ENCODE measurements around the gene CSRNP3. TPM values are rescaled to one million over a fixed set of nuclear protein-coding genes. Genes with fewer than 3 reads are reported as not detected.
A peak's percentile ranks its signal among the peaks of the same experiment; 100 is the strongest.

The CSRNP3 gene, protein sequence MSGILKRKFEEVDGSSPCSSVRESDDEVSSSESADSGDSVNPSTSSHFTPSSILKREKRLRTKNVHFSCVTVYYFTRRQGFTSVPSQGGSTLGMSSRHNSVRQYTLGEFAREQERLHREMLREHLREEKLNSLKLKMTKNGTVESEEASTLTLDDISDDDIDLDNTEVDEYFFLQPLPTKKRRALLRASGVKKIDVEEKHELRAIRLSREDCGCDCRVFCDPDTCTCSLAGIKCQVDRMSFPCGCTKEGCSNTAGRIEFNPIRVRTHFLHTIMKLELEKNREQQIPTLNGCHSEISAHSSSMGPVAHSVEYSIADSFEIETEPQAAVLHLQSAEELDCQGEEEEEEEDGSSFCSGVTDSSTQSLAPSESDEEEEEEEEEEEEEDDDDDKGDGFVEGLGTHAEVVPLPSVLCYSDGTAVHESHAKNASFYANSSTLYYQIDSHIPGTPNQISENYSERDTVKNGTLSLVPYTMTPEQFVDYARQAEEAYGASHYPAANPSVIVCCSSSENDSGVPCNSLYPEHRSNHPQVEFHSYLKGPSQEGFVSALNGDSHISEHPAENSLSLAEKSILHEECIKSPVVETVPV
- 10 to 100 TPM in 1 of 2 donors, 1 to 10 TPM in 1; 8.3 to 16.1 TPM for total RNA-seq
- 16.9 TPM for polyA plus RNA-seq (2013, experiment 1 of 2)
- 16.3 TPM for polyA plus RNA-seq (2013, experiment 2 of 2)
- long read RNA-seq, experiment 1, partial matches to known transcripts, result 1 of 3 reads
- long read RNA-seq, experiment 1, other reads (novel, unspliced or antisense), result 2 of 3 reads
- long read RNA-seq, experiment 2, partial matches to known transcripts, result 1 of 10 reads
- long read RNA-seq, experiment 2, other reads (novel, unspliced or antisense), result 7 of 10 reads
- long read RNA-seq, experiment 3, transcript CSRNP3-205 (7 exons, 1,688 nt), result major isoform, 13 of 25 reads
- long read RNA-seq, experiment 3, partial matches to known transcripts, result 5 of 25 reads
- long read RNA-seq, experiment 3, other reads (novel, unspliced or antisense), result 6 of 25 reads
- long read RNA-seq, experiment 4, partial matches to known transcripts, result 1 of 3 reads
- long read RNA-seq, experiment 4, other reads (novel, unspliced or antisense), result 2 of 3 reads

DNA sequence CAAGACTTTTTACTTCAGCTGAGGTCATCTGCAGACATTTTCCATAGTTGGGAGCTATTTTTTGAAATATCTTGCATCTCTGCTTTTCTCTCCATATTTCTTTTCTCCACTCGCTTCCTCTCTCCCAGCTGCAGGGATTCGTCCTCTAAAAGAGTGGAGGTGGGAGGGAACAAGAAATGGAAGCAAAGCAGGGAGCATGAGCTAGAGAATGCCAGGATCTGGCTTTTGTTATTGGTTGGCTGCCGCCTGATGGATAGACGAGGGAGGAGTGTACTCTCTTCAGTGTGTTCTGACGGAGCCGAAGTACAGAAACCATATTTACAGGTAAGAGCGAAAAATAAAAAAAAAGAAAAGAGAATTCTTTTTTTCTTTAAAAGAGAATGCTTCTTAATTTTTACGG lies at the start of gene CSRNP3:
Gene CSRNP3 (plus strand): TSS at position 282 of the 400 bp plus-strand sequence. CDS start 125,368 bp downstream, outside the sequence.
- Histone ChIP-seq H3K36me3 (ENCODE audit: control insufficient read depth, insufficient read depth, low read length) (no peaks in the 10 kb centered on the region), H3K9me3 (ENCODE audit: control insufficient read depth, low read length) (no peaks in the 10 kb centered on the region), H3K4me3 (ENCODE audit: low read length) (peak within 1 kb of the TSS; percentile 86), H3K4me1 (ENCODE audit: control insufficient read depth, insufficient read depth, low read length) (no peaks in the 10 kb centered on the region), H3K27me3 (ENCODE audit: control insufficient read depth, insufficient read depth, low read length, poor library complexity, severe bottlenecking) (no peaks in the 10 kb centered on the region), H3K27ac (ENCODE audit: low read depth, low read length) (no peak within 1 kb of the TSS), H3K9ac (ENCODE audit: extremely low read depth, low read length, poor library complexity, severe bottlenecking) (peak within 1 kb of the TSS; percentile 43)
- peak; percentile 88 for DNase-seq
- Mint-ChIP-seq H3K27ac (peak within 1 kb of the TSS; percentile 83), H3K9me3 (no peaks in the 10 kb centered on the region), H3K4me1 (peaks cover 16% of the 10 kb centered on the region), H3K4me3 (peak within 1 kb of the TSS; percentile 70), H3K36me3 (ENCODE audit: low read depth) (no peaks in the 10 kb centered on the region), H3K27me3 (ENCODE audit: insufficient read depth) (no peaks in the 10 kb centered on the region)
- WGBS, 2 experiments (ENCODE audit: insufficient coverage in 1 of 2, insufficient read length in 1 of 2), result 0 to 3% methylated on average over 6 to 8 of the region's 8 CpGs
- TF ChIP-seq CTCF (conservative IDR thresholded peaks at IDR 0.05), result no peak

DNA sequence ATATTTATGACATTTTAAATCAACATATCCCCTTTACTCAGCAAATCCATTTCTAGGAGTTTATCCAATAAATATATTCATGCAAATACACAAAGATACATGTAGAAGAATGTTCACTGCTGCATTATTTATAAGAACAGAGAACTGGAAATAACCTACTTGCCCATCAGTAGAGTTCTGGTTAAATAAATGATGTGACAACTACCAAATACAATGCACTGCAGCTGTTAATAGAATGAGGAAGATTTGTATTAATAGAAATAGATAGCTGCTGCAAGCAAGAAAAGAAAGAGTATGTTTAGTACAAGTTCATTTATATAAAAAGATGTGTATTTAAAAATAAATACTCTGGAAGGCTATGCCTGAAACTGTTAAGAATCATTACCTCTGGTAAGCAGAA lies 49.3 kb upstream of the CSRNP3 start:
- Mint-ChIP-seq H3K36me3 (ENCODE audit: low read depth) (no peaks in the 10 kb centered on the region), H3K9me3 (peaks cover 25% of the 10 kb centered on the region), H3K27me3 (ENCODE audit: insufficient read depth) (no peaks in the 10 kb centered on the region)

More for the DNA sequence above, 49.3 kb upstream of the CSRNP3 start:
- Histone ChIP-seq H3K9ac (ENCODE audit: extremely low read depth, low read length, poor library complexity, severe bottlenecking) (no peak overlapping the region), H3K27ac (ENCODE audit: low read depth, low read length) (no peak overlapping the region), H3K36me3 (ENCODE audit: control insufficient read depth, insufficient read depth, low read length) (no peaks in the 10 kb centered on the region), H3K4me3 (ENCODE audit: low read length) (no peak overlapping the region), H3K9me3 (ENCODE audit: control insufficient read depth, low read length) (peaks cover 33% of the 10 kb centered on the region), H3K4me1 (ENCODE audit: control insufficient read depth, insufficient read depth, low read length) (peaks cover 7% of the 10 kb centered on the region), H3K27me3 (ENCODE audit: control insufficient read depth, insufficient read depth, low read length, poor library complexity, severe bottlenecking) (no peaks in the 10 kb centered on the region)
- no peak for DNase-seq
- H3K4me1 Mint-ChIP-seq, result peaks cover 2% of the 10 kb centered on the region
- no peak overlapping the region for H3K27ac Mint-ChIP-seq
- no peak for TF ChIP-seq CTCF (conservative IDR thresholded peaks at IDR 0.05)
- no peak overlapping the region for H3K4me3 Mint-ChIP-seq

Data from endodermal cell (in vitro differentiated cells).